ENCODE data around the gene SP1.
"Not testable (repeated sequence)": the region's sequence is repeated elsewhere in the genome, so short reads cannot be mapped to it uniquely, and the experiment has no call there.

Gene SP1

DNA sequence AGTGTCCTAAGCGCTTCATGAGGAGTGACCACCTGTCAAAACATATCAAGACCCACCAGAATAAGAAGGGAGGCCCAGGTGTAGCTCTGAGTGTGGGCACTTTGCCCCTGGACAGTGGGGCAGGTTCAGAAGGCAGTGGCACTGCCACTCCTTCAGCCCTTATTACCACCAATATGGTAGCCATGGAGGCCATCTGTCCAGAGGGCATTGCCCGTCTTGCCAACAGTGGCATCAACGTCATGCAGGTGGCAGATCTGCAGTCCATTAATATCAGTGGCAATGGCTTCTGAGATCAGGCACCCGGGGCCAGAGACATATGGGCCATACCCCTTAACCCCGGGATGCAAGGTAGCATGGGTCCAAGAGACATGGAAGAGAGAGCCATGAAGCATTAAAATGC, 31.0 kb downstream of the SP1 start:
- Histone ChIP-seq H3K36me3 (ENCODE audit: control insufficient read depth in 2 of 2, insufficient read depth in 2 of 2, low read length in 2 of 2) (peaks cover 21 to 23% of the 10 kb centered on the region in 2 donors), H3K4me3 (ENCODE audit: low read length in 2 of 2) (no peak overlapping the region), H3K27me3 (ENCODE audit: control insufficient read depth in 1 of 2, insufficient read depth in 2 of 2, low read length in 2 of 2) (no peaks in the 10 kb centered on the region), H3K9ac (ENCODE audit: low read length in 2 of 2) (no peak overlapping the region), H3K27ac (ENCODE audit: low read length) (no peak overlapping the region), H3K9me3 (ENCODE audit: control insufficient read depth in 2 of 2, low read length in 2 of 2) (no peaks in the 10 kb centered on the region), H3K4me1 (ENCODE audit: control insufficient read depth, insufficient read depth, low read length) (peaks cover 12% of the 10 kb centered on the region)

GRCh38 chr12:53413485-53414204, 33.7 kb downstream of the SP1 start:
- H3K4me1 ChIP-seq (ENCODE audit: control insufficient read depth, insufficient read depth, low read length) = peaks cover 12% of the 10 kb centered on the region
- H3K9ac ChIP-seq (ENCODE audit: low read length in 2 of 2) = no peak overlapping the region
- no peak overlapping the region for H3K27ac ChIP-seq (ENCODE audit: low read length)
- H3K9me3 ChIP-seq (ENCODE audit: control insufficient read depth in 2 of 2, low read length in 2 of 2) = no peaks in the 10 kb centered on the region
- H3K27me3 ChIP-seq (ENCODE audit: control insufficient read depth in 1 of 2, insufficient read depth in 2 of 2, low read length in 2 of 2) = no peaks in the 10 kb centered on the region
- peaks cover 21% of the 10 kb centered on the region in 2 donors for H3K36me3 ChIP-seq (ENCODE audit: control insufficient read depth in 2 of 2, insufficient read depth in 2 of 2, low read length in 2 of 2)
- no peak overlapping the region for H3K4me3 ChIP-seq (ENCODE audit: low read length in 2 of 2)

- no peaks in the 10 kb centered on the region for H3K27me3 ChIP-seq (ENCODE audit: control insufficient read depth in 1 of 2, insufficient read depth in 2 of 2, low read length in 2 of 2)
Measured at GRCh38 chr12:53414756-53415417, 34.9 kb downstream of the SP1 start.

DNA sequence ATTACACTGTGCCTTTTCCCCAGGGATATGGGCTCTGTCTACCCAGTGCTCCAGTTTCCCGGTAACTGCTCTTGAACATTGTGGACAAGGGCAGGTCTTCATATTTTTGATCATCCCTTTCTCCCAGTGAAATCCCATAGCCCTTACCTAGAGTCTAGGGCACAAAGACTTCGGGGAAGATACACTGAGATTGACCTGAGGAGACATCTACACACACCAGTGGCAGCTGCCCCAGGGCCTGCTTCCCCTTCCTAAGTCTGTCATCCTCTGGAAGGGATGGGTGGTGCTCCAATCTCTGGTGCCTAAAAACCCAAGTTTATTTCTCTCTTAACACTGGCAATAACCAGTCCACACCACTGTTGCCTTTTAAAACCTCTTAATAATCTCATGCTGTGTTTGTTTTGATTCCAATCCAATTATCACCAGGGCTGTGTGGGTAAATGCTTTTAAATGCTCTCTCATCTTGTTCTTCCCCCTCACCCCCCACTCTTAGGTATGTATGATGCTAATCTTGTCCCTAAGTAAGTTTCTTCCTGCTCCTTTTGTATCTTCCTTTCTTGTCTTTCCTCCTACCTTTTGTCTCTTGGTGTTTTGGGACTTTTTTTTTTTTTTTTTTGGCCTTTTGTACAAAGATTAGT, 35.9 kb downstream of the SP1 start:
- H3K36me3 ChIP-seq (ENCODE audit: control insufficient read depth in 2 of 2, insufficient read depth in 2 of 2, low read length in 2 of 2) = peaks cover 12% of the 10 kb centered on the region in 2 donors
- H3K4me1 ChIP-seq (ENCODE audit: control insufficient read depth, insufficient read depth, low read length) = peaks cover 12% of the 10 kb centered on the region
- H3K27ac ChIP-seq (ENCODE audit: low read length); H3K9me3 ChIP-seq (ENCODE audit: control insufficient read depth in 2 of 2, low read length in 2 of 2); H3K4me3 ChIP-seq (ENCODE audit: low read length in 2 of 2); H3K27me3 ChIP-seq (ENCODE audit: control insufficient read depth in 1 of 2, insufficient read depth in 2 of 2, low read length in 2 of 2); H3K9ac ChIP-seq (ENCODE audit: low read length in 2 of 2): not testable (repeated sequence)

More at GRCh38 chr12:53414756-53415417, 34.9 kb downstream of the SP1 start:
- Histone ChIP-seq H3K36me3 (ENCODE audit: control insufficient read depth in 2 of 2, insufficient read depth in 2 of 2, low read length in 2 of 2) (peaks cover 14 to 15% of the 10 kb centered on the region in 2 donors), H3K4me1 (ENCODE audit: control insufficient read depth, insufficient read depth, low read length) (peaks cover 12% of the 10 kb centered on the region), H3K9me3 (ENCODE audit: control insufficient read depth in 2 of 2, low read length in 2 of 2) (no peaks in the 10 kb centered on the region), H3K4me3 (ENCODE audit: low read length in 2 of 2) (no peak overlapping the region), H3K9ac (ENCODE audit: low read length in 2 of 2) (no peak overlapping the region), H3K27ac (ENCODE audit: low read length) (peak overlapping the region; percentile 37)

GRCh38 chr12:53417291-53417816, 37.4 kb downstream of the SP1 start:
- not testable (repeated sequence) for H3K36me3 ChIP-seq (ENCODE audit: control insufficient read depth in 2 of 2, insufficient read depth in 2 of 2, low read length in 2 of 2); H3K4me3 ChIP-seq (ENCODE audit: low read length in 2 of 2); H3K9me3 ChIP-seq (ENCODE audit: control insufficient read depth in 2 of 2, low read length in 2 of 2); H3K27ac ChIP-seq (ENCODE audit: low read length); H3K9ac ChIP-seq (ENCODE audit: low read length in 2 of 2); H3K27me3 ChIP-seq (ENCODE audit: control insufficient read depth in 1 of 2, insufficient read depth in 2 of 2, low read length in 2 of 2)
- H3K4me1 ChIP-seq (ENCODE audit: control insufficient read depth, insufficient read depth, low read length) = peaks cover 17% of the 10 kb centered on the region

DNA sequence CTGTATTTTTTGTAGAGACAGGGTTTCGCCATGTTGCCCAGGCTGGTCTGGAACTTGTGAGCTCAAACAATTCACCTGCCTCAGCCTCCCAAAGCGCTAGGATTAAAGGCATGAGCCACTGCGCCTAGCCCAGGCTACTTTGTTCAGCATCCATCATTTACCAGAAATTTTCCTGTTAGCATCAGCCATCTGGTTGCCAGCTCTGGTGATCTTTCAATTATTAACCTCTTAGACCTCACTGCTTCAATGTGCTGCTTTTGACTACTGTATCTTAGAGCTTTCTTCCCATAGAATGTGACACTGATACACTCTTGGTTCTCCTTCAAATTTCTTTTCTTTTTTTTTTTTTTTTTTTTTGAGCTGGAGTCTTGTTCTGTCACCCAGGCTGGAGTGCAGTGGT, 38.2 kb downstream of the SP1 start:
- no peaks in the 10 kb centered on the region for H3K27me3 ChIP-seq (ENCODE audit: control insufficient read depth in 1 of 2, insufficient read depth in 2 of 2, low read length in 2 of 2)
- H3K9ac ChIP-seq (ENCODE audit: low read length in 2 of 2) = no peak overlapping the region
- H3K9me3 ChIP-seq (ENCODE audit: control insufficient read depth in 2 of 2, low read length in 2 of 2) = no peaks in the 10 kb centered on the region
- no peak overlapping the region for H3K4me3 ChIP-seq (ENCODE audit: low read length in 2 of 2)
- no peaks in the 10 kb centered on the region for H3K36me3 ChIP-seq (ENCODE audit: control insufficient read depth in 2 of 2, insufficient read depth in 2 of 2, low read length in 2 of 2)
- peaks cover 17% of the 10 kb centered on the region for H3K4me1 ChIP-seq (ENCODE audit: control insufficient read depth, insufficient read depth, low read length)
- no peak overlapping the region for H3K27ac ChIP-seq (ENCODE audit: low read length)

DNA sequence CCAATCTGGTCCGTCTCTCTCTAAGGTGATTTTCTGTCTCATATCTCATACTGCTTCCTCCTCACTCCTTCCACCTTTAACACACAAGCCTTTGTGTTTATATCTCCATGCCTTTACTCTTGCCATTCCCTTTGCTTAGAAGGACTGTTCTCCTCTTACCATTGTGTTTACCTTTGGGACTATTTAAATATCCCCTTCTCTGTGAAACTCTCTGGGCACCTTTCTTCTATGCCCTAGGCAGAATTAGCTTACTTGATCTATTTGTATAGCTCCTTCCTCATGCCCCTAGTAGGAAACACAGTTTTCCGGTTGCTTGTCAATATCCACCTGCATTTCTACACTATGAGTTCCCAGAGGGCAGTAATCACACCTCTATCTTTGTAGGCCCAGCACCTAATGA, 39.8 kb downstream of the SP1 start:
- H3K27ac ChIP-seq (ENCODE audit: low read length) = no peak overlapping the region
- H3K9ac ChIP-seq (ENCODE audit: low read length in 2 of 2) = no peak overlapping the region
- H3K9me3 ChIP-seq (ENCODE audit: control insufficient read depth in 2 of 2, low read length in 2 of 2) = no peaks in the 10 kb centered on the region
- no peaks in the 10 kb centered on the region for H3K36me3 ChIP-seq (ENCODE audit: control insufficient read depth in 2 of 2, insufficient read depth in 2 of 2, low read length in 2 of 2)
- no peaks in the 10 kb centered on the region for H3K27me3 ChIP-seq (ENCODE audit: control insufficient read depth in 1 of 2, insufficient read depth in 2 of 2, low read length in 2 of 2)
- H3K4me1 ChIP-seq (ENCODE audit: control insufficient read depth, insufficient read depth, low read length) = peaks cover 15% of the 10 kb centered on the region
- H3K4me3 ChIP-seq (ENCODE audit: low read length in 2 of 2) = no peak overlapping the region

- not testable (repeated sequence) for H3K27ac ChIP-seq (ENCODE audit: low read length); H3K9me3 ChIP-seq (ENCODE audit: control insufficient read depth in 2 of 2, low read length in 2 of 2); H3K9ac ChIP-seq (ENCODE audit: low read length in 2 of 2); H3K4me3 ChIP-seq (ENCODE audit: low read length in 2 of 2); H3K36me3 ChIP-seq (ENCODE audit: control insufficient read depth in 2 of 2, insufficient read depth in 2 of 2, low read length in 2 of 2); H3K4me1 ChIP-seq (ENCODE audit: control insufficient read depth, insufficient read depth, low read length); H3K27me3 ChIP-seq (ENCODE audit: control insufficient read depth in 1 of 2, insufficient read depth in 2 of 2, low read length in 2 of 2)
Measured at GRCh38 chr12:53422247-53422646, 42.3 kb downstream of the SP1 start.

DNA sequence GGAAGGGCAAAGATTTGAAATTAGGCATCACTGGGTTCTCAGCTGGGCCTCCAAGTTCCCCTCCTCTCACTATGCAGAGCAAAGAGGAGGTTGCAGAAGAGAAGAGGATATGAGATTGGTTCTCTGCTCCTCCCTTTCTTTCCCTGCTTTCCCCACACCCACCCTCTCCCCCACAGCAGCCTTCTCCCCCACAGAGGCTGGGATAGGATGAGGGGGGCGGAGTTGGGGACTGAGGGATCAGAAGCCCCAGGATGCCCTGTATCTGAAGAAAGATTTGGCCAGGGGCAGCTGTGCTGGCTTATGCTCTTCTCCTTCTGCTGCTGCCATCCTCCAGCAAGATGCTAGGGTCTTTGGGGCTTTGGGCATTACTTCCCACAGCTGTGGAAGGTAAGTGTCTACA, 43.6 kb downstream of the SP1 start, which contains the start of gene AMHR2:
Gene AMHR2, plus strand, starts transcription at position 259 of the 400 bp plus-strand sequence. Its CDS starts 80 bp downstream, at position 339.
- H3K9me3 ChIP-seq (ENCODE audit: control insufficient read depth in 2 of 2, low read length in 2 of 2) = no peaks in the 10 kb centered on the region
- no peak within 1 kb of the TSS for H3K9ac ChIP-seq (ENCODE audit: low read length in 2 of 2)
- no peaks in the 10 kb centered on the region for H3K36me3 ChIP-seq (ENCODE audit: control insufficient read depth in 2 of 2, insufficient read depth in 2 of 2, low read length in 2 of 2)
- H3K4me1 ChIP-seq (ENCODE audit: control insufficient read depth, insufficient read depth, low read length) = peaks cover 5% of the 10 kb centered on the region
- H3K27me3 ChIP-seq (ENCODE audit: control insufficient read depth in 1 of 2, insufficient read depth in 2 of 2, low read length in 2 of 2) = no peaks in the 10 kb centered on the region
- no peak within 1 kb of the TSS for H3K4me3 ChIP-seq (ENCODE audit: low read length in 2 of 2)
- H3K27ac ChIP-seq (ENCODE audit: low read length) = no peak within 1 kb of the TSS

DNA sequence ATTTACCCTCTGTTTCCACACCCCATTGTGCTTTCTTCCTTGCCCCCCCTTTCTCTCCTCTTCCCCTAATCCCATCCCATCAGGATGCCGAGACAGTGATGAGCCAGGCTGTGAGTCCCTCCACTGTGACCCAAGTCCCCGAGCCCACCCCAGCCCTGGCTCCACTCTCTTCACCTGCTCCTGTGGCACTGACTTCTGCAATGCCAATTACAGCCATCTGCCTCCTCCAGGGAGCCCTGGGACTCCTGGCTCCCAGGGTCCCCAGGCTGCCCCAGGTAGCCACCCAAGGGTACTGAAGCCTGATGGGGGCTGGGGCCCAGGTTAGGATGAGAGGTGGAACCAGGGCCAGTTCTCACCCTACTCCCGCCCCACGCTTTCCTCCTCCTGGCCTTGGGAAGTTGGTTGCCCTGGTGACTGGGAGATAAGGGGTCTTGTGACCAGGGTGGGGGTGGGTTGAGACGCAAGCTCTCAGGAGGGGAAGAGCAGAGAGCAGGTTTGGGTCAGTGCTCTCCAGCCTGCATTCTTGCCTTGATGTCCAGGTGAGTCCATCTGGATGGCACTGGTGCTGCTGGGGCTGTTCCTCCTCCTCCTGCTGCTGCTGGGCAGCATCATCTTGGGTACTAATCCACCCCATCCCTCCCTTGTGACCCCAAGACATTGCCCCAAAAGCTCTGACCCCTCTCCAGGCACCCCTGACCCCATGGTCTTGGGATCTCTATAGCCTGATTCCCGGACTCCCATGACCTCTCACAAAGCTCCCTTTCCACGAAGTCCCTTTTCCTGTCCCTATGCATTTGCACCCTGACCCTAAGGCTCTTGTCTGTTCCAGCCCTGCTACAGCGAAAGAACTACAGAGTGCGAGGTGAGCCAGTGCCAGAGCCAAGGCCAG, 44.9 kb downstream of the SP1 start:
- H3K27ac ChIP-seq (ENCODE audit: low read length) = no peak overlapping the region

More for the DNA sequence above, 44.9 kb downstream of the SP1 start:
- Histone ChIP-seq H3K27me3 (ENCODE audit: control insufficient read depth in 1 of 2, insufficient read depth in 2 of 2, low read length in 2 of 2) (no peaks in the 10 kb centered on the region), H3K4me1 (ENCODE audit: control insufficient read depth, insufficient read depth, low read length) (peaks cover 5% of the 10 kb centered on the region), H3K9ac (ENCODE audit: low read length in 2 of 2) (no peak overlapping the region), H3K4me3 (ENCODE audit: low read length in 2 of 2) (no peak overlapping the region), H3K36me3 (ENCODE audit: control insufficient read depth in 2 of 2, insufficient read depth in 2 of 2, low read length in 2 of 2) (no peaks in the 10 kb centered on the region), H3K9me3 (ENCODE audit: control insufficient read depth in 2 of 2, low read length in 2 of 2) (no peaks in the 10 kb centered on the region)

All from stomach smooth muscle (tissue), 2 donors.